Esophagus squamous epithelium (tissue), 5 donors: ENCODE measurements around the gene POLR3H. TPM values are rescaled to one million over a fixed set of nuclear protein-coding genes. Genes with fewer than 3 reads are reported as not detected.

Source experiments
- DNase-seq: peaks from one replicate; lab custom pipeline; 2025; lab: John Stamatoyannopoulos, UW
- H3K27ac ChIP-seq, 4 donors: fragments of 200-600 bp; sonication (generic); one replicate each; pipeline ENCODE4 v1.5.1; 2016 to 2019; ENCODE audit warnings: mild to moderate bottlenecking in 1 of 4
- H3K27me3 ChIP-seq, 4 donors: fragments of 200-600 bp; sonication (generic); 1 replicate in 3 of 4; 2 replicates in 1 of 4; pipeline versions ENCODE4 v1.5.1 to v1.6.0; 2017 to 2021; ENCODE audit warnings: antibody characterized with exemption in 1 of 4
- H3K36me3 ChIP-seq, 3 donors: fragments of 200-600 bp; sonication (generic); one replicate each; pipeline ENCODE4 v1.5.1; 2016 to 2019
- H3K4me1 ChIP-seq, 3 donors: fragments of 200-600 bp; sonication (generic); one replicate each; pipeline ENCODE4 v1.5.1; 2017 to 2019
- H3K4me3 ChIP-seq, 4 donors: fragments of 200-600 bp; sonication (generic); 1 replicate in 3 of 4; 2 replicates in 1 of 4; pipeline ENCODE4 v1.5.1; 2016 to 2019; ENCODE audit warnings: mild to moderate bottlenecking in 2 of 4, moderate library complexity in 1 of 4
- H3K9me3 ChIP-seq, 3 donors: fragments of 200-600 bp; sonication (generic); one replicate each; pipeline ENCODE4 v1.5.1; 2016 to 2019
- POLR2A ChIP-seq, 4 donors: fragments of 450-650 bp; IDR thresholded peaks; one replicate each; pipeline ENCODE4 v1.6.1; 2017; ENCODE audit warnings: antibody characterized with exemption in 4 of 4, mild to moderate bottlenecking in 4 of 4, moderate library complexity in 3 of 4
- WGBS, 2 donors: methylation state at CpG; one replicate each; pipeline ENCODE4 v1.1.5; 2018; 5-methylcytosine and 5-hydroxymethylcytosine counted together
- intact Hi-C: fragments of 100-400 bp; cut with DNase I; formaldehyde crosslinking; loops from one replicate; pipeline ENCODE4 v1.15.0; 2022
- total RNA-seq, 4 donors: library from RNA; depleted of rRNA; stranded (reverse); fragments of >200 nt; gene quantifications; one replicate each; pipeline ENCODE4 v1.1.0, GENCODE V29; 2016
- TF ChIP-seq, protein P1 (sequence below), 6 experiments: fragments of 450-650 bp in 4 of 6; fragments of 200-600 bp in 2 of 6; sonication (generic) in 2 of 6; IDR thresholded peaks; one replicate each; pipeline ENCODE4 v1.5.1; 2016 to 2019; ENCODE audit warnings: antibody characterized with exemption in 6 of 6, mild to moderate bottlenecking in 4 of 6, moderate library complexity in 4 of 6
- donor health status: DM: yes; HTN: yes; CAD: no.

Gene POLR3H
- total RNA-seq, 4 donors from 2014 or later: 13.7 to 23.3 (median 16.1) TPM

DNA sequence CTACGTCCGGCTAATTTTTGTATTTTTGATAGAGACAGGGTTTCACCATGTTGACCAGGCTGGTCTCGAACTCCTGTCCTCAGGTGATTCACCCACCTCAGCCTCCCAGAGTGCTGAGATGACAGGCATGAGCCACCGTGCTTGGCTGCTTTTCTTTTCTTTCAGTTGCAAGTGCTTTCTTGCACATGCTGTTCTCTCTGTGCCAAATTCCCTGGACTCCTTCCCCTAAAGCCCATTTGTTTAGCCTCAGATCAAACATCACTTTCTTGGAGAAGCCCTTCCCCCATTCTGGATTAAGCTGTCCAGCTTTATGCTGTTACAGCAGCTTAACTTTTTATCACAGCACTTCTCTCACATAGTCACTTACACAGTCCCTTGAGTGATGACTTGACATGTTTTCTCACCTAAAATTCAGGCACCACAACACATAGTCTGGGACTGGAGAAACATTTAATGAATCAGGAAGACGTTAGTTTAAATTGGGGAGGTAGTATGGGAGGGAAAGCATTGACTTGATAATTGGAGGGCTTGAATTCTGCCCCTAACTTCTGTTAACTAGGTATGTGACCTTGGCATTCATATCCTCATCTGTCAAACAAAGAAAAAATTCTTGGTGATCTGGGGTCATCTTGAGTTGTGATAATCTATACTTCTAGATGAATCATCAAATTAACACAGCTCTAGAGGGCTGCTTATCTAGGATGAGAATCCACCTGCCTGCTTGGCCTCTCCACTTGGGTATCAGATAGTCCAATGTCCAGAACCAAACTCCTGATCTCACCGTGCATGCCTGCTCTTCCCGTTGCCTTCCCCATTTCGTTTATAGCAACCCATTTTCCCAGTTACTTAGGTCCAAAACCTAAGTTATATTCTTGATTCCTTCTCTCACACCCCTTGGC is 57.0 kb downstream of the POLR3H start:
- intact Hi-C loops: no loop called here
- Histone ChIP-seq H3K27me3 (no peaks in the 10 kb centered on the region), H3K4me3 (no peak overlapping the region), H3K36me3 (no peaks in the 10 kb centered on the region), H3K4me1 (peaks cover 11 to 95% (median 57%) of the 10 kb centered on the region in 3 donors), H3K27ac (peak overlapping the region; percentile 11 to 79 (median 75)), H3K9me3 (no peaks in the 10 kb centered on the region)
- TF ChIP-seq POLR2A (IDR thresholded peaks at IDR 0.05): no peak
- TF ChIP-seq, protein P1, sequence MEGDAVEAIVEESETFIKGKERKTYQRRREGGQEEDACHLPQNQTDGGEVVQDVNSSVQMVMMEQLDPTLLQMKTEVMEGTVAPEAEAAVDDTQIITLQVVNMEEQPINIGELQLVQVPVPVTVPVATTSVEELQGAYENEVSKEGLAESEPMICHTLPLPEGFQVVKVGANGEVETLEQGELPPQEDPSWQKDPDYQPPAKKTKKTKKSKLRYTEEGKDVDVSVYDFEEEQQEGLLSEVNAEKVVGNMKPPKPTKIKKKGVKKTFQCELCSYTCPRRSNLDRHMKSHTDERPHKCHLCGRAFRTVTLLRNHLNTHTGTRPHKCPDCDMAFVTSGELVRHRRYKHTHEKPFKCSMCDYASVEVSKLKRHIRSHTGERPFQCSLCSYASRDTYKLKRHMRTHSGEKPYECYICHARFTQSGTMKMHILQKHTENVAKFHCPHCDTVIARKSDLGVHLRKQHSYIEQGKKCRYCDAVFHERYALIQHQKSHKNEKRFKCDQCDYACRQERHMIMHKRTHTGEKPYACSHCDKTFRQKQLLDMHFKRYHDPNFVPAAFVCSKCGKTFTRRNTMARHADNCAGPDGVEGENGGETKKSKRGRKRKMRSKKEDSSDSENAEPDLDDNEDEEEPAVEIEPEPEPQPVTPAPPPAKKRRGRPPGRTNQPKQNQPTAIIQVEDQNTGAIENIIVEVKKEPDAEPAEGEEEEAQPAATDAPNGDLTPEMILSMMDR (IDR thresholded peaks at IDR 0.05): no peak
- no peak for DNase-seq
- 56 to 61% methylated on average over 8 of the region's 8 CpGs for WGBS, 2 donors

DNA sequence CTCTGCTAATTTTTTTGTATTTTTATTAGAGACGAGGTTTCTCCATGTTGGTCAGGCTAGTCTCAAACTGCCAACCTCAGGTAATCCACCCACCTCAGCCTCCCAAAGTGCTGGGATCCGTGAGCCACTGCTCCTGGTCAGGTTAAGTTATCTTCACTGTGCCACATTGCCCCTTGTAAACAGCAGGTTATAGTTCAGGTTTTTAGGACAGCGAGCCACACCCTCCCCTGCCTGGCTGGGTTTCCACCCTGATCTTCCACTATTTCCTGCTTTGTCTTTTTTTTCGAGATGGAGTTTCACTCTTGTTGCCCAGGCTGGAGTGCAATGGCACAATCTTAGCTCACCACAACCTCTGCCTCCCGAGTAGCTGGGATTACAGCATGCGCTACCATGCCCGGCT is 59.2 kb downstream of the POLR3H start:
- Histone ChIP-seq H3K36me3 (no peaks in the 10 kb centered on the region), H3K4me3 (no peak overlapping the region), H3K27ac (peak overlapping the region; percentile 36 to 79 (median 78)), H3K27me3 (no peaks in the 10 kb centered on the region), H3K9me3 (no peaks in the 10 kb centered on the region), H3K4me1 (peaks cover 15 to 95% (median 62%) of the 10 kb centered on the region in 3 donors)
- 28 to 43% methylated on average over 7 of the region's 7 CpGs for WGBS, 2 donors
- intact Hi-C loops: no loop called here
- DNase-seq: no peak
- TF ChIP-seq, protein P1 (IDR thresholded peaks at IDR 0.05): no peak
- TF ChIP-seq POLR2A (IDR thresholded peaks at IDR 0.05): no peak

DNA sequence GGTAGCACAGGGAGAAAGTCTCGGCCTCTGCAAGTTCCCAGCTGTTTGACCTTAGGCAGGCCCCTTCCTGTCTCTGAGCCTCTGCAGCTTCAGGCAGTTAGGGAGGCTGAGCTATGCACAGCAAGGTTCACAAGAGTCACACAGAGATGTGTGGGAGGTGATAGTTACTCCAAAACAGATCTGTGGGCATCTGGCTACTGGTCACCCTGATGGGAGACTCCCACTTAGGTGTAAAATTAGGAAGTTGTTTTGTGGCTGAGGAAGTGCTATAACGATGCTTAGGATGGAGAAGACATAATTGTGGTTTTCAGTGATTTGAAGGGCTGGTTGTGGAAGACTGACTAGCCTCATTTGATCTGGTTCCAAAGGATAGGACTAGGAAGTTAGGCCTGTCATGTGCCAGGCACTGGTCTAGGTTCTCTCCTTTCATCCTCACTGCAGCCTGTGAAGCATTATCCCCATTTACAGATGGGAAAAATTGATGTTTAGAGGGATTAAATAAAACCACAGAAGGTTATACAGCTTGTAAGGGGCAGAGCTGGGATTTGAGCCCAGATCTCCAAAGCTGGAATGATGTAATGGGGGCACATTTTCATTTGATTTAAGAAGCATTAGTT is 61.8 kb downstream of the POLR3H start:
- Histone ChIP-seq H3K36me3 (peaks cover 0 to 24% (median 0%) of the 10 kb centered on the region in 3 donors), H3K4me3 (no peak overlapping the region), H3K9me3 (no peaks in the 10 kb centered on the region), H3K4me1 (peaks cover 15 to 92% (median 62%) of the 10 kb centered on the region in 3 donors), H3K27me3 (no peaks in the 10 kb centered on the region), H3K27ac (peak overlapping the region; percentile 57 to 84 (median 78))
- 14 to 35% methylated on average over 1 to 2 of the region's 2 CpGs for WGBS, 2 donors
- intact Hi-C loops: no loop called here
- TF ChIP-seq, protein P1 (IDR thresholded peaks at IDR 0.05): no peak
- no peak for DNase-seq

DNA sequence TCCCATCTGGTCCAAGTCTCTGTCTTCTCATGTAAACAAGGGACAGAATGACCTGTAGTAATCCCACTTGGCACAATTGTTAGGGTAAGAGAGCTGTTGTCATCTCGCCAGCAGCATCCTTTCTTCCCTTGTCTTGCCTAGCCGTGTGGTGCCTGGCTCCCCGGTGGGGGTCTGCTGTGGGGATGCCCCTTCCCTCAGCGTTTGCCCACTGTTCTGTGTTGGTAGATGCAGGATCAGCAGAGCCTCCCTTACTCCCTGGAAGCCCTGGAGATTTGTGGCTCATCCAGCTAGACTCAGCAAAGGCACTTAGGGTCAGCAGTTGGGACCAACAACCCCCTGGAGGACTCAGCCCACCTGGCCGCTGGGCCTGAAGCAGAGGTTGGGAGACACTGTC is 62.3 kb downstream of the POLR3H start:
- H3K36me3 ChIP-seq: peaks cover 0 to 29% (median 0%) of the 10 kb centered on the region in 3 donors
- intact Hi-C loops: no loop called here

More for the DNA sequence above, 62.3 kb downstream of the POLR3H start:
- Histone ChIP-seq H3K9me3 (no peaks in the 10 kb centered on the region), H3K27me3 (no peaks in the 10 kb centered on the region), H3K4me1 (peaks cover 15 to 87% (median 58%) of the 10 kb centered on the region in 3 donors), H3K4me3 (no peak overlapping the region), H3K27ac (peak overlapping the region; percentile 31 to 84 (median 78))
- WGBS, 2 donors: 55 to 79% methylated on average over 3 to 4 of the region's 5 CpGs
- no peak for DNase-seq
- no peak for TF ChIP-seq POLR2A (IDR thresholded peaks at IDR 0.05)
- TF ChIP-seq, protein P1 (IDR thresholded peaks at IDR 0.05): no peak
